H9 (cell line): ENCODE data around the gene TCAF1. TPM values are rescaled to one million over a fixed set of nuclear protein-coding genes. Genes with fewer than 3 reads are reported as not detected.

Source experiments
- DNase-seq: peaks from one replicate; pipeline ENCODE4 v3.0.0-alpha.2; 2017
- H2AFZ ChIP-seq: one replicate; pipeline ENCODE4 v1.6.1; 2013; ENCODE audit warnings: mild to moderate bottlenecking, low read length, control low read depth, moderate library complexity
- H2AK5ac ChIP-seq: 2 replicates; pipeline ENCODE4 v1.6.1; 2013; ENCODE audit warnings: low read length, control low read depth, mixed read lengths; ENCODE audit not compliant: insufficient read length
- H2BK120ac ChIP-seq: one replicate; pipeline ENCODE4 v1.6.1; 2013; ENCODE audit warnings: low read depth, mild to moderate bottlenecking, low read length, control low read depth, inconsistent platforms; ENCODE audit not compliant: poor library complexity, severe bottlenecking
- H2BK12ac ChIP-seq: 2 replicates; pipeline ENCODE4 v1.6.1; 2013; ENCODE audit warnings: low read length, control low read depth, mixed read lengths, low read depth; ENCODE audit not compliant: insufficient read length
- H2BK15ac ChIP-seq: 2 replicates; pipeline ENCODE4 v1.6.1; 2013; ENCODE audit warnings: low read depth, low read length, control low read depth
- H2BK20ac ChIP-seq: one replicate; pipeline ENCODE4 v1.6.1; 2013; ENCODE audit warnings: low read depth, mild to moderate bottlenecking, low read length, control low read depth, inconsistent platforms; ENCODE audit not compliant: poor library complexity, severe bottlenecking
- H2BK5ac ChIP-seq: 2 replicates; pipeline ENCODE4 v1.6.1; 2013; ENCODE audit warnings: low read length, control low read depth, mixed read lengths; ENCODE audit not compliant: insufficient read length
- H3K14ac ChIP-seq: 2 replicates; pipeline ENCODE4 v1.6.1; 2013; ENCODE audit warnings: low read length, control low read depth; ENCODE audit not compliant: insufficient read depth
- H3K18ac ChIP-seq: 2 replicates; pipeline ENCODE4 v1.6.1; 2013; ENCODE audit warnings: low read depth, mild to moderate bottlenecking, mixed read lengths, low read length, control low read depth; ENCODE audit not compliant: insufficient read length
- H3K23ac ChIP-seq: 2 replicates; pipeline ENCODE4 v1.6.1; 2013; ENCODE audit warnings: low read length, control low read depth, mixed read lengths, low read depth; ENCODE audit not compliant: insufficient read length
- H3K23me2 ChIP-seq: 2 replicates; pipeline ENCODE4 v1.6.1; 2013; ENCODE audit warnings: low read depth, mild to moderate bottlenecking, mixed read lengths, low read length, control low read depth; ENCODE audit not compliant: insufficient read length, poor library complexity, severe bottlenecking
- H3K27ac ChIP-seq: 2 replicates; pipeline ENCODE4 v1.5.1; 2013; ENCODE audit warnings: low read length, control low read depth, mixed read lengths, low read depth; ENCODE audit not compliant: insufficient read length
- H3K27me3 ChIP-seq: 2 replicates; pipeline ENCODE4 v1.6.1; 2013; ENCODE audit warnings: low read length, control low read depth, inconsistent platforms; ENCODE audit not compliant: insufficient read depth
- H3K4ac ChIP-seq: 2 replicates; pipeline ENCODE4 v1.6.1; 2013; ENCODE audit warnings: low read depth, mild to moderate bottlenecking, control low read depth, inconsistent platforms, low read length, moderate library complexity
- H3K4me1 ChIP-seq: 2 replicates; pipeline ENCODE4 v1.6.1; 2013; ENCODE audit warnings: low read length, control low read depth, inconsistent platforms; ENCODE audit not compliant: insufficient read depth
- H3K4me2 ChIP-seq: 2 replicates; pipeline ENCODE4 v1.6.1; 2013; ENCODE audit warnings: low read length, control low read depth, mixed read lengths; ENCODE audit not compliant: insufficient read length, insufficient read depth
- H3K56ac ChIP-seq: 2 replicates; pipeline ENCODE4 v1.6.1; 2013; ENCODE audit warnings: low read depth, mild to moderate bottlenecking, mixed read lengths, low read length, control low read depth; ENCODE audit not compliant: insufficient read length
- H3K79me1 ChIP-seq: 2 replicates; pipeline ENCODE4 v1.6.1; 2013; ENCODE audit warnings: low read depth, mild to moderate bottlenecking, moderate library complexity, low read length, control low read depth, inconsistent platforms; ENCODE audit not compliant: insufficient read depth, poor library complexity, severe bottlenecking
- H3K79me2 ChIP-seq: 2 replicates; pipeline ENCODE4 v1.6.1; 2013; ENCODE audit warnings: low read length, control low read depth, inconsistent platforms; ENCODE audit not compliant: insufficient read depth
- H3K9ac ChIP-seq: 2 replicates; pipeline ENCODE4 v1.6.1; 2013; ENCODE audit warnings: low read length, control low read depth, mixed read lengths; ENCODE audit not compliant: insufficient read length; ENCODE audit errors: extremely low read depth
- H3K9me3 ChIP-seq: one replicate; pipeline ENCODE4 v1.6.1; 2013; ENCODE audit warnings: low read depth, low read length, inconsistent platforms; ENCODE audit not compliant: control insufficient read depth
- H3T11ph ChIP-seq: one replicate; pipeline ENCODE4 v1.6.1; 2013; ENCODE audit warnings: mild to moderate bottlenecking, low read length, control low read depth, inconsistent platforms
- H4K20me1 ChIP-seq: one replicate; pipeline ENCODE4 v1.6.1; 2013; ENCODE audit not compliant: control insufficient read depth, insufficient read length, insufficient read depth
- H4K5ac ChIP-seq: 2 replicates; pipeline ENCODE4 v1.6.1; 2013; ENCODE audit warnings: low read depth, mild to moderate bottlenecking, mixed read lengths, low read length, control low read depth; ENCODE audit not compliant: insufficient read length
- H4K8ac ChIP-seq: replicated peaks from 2 replicates; pipeline ENCODE4 v1.6.1; 2013; ENCODE audit warnings: low read length, control low read depth, mixed read lengths, low read depth; ENCODE audit not compliant: insufficient read length
- H4K91ac ChIP-seq: 2 replicates; pipeline ENCODE4 v1.6.1; 2013; ENCODE audit warnings: low read depth, mild to moderate bottlenecking, moderate library complexity, mixed read lengths, low read length, control low read depth; ENCODE audit not compliant: insufficient read length
- H3K27ac Mint-ChIP-seq, 3 experiments: 2 replicates in 2 of 3; 3 replicates in 1 of 3; pipeline ENCODE4 v1.8.0; 2020 to 2021; ENCODE audit warnings: mixed read lengths in 3 of 3, mild to moderate bottlenecking in 1 of 3, moderate library complexity in 1 of 3
- H3K27me3 Mint-ChIP-seq: 2 replicates; pipeline ENCODE4 v1.8.0; 2021; ENCODE audit warnings: low read depth, mild to moderate bottlenecking, moderate library complexity, mixed read lengths
- H3K36me3 Mint-ChIP-seq, 3 experiments: 2 replicates in 2 of 3; 3 replicates in 1 of 3; pipeline ENCODE4 v1.8.0; 2020 to 2021; ENCODE audit warnings: low read depth in 3 of 3, mixed read lengths in 3 of 3; ENCODE audit not compliant: insufficient read depth in 1 of 3
- H3K4me1 Mint-ChIP-seq, 2 experiments: 2 replicates each; pipeline ENCODE4 v1.8.0; 2020; ENCODE audit warnings: mixed read lengths in 2 of 2
- H3K4me3 Mint-ChIP-seq, 2 experiments: 2 replicates in 1 of 2; 3 replicates in 1 of 2; pipeline ENCODE4 v1.8.0; 2020 to 2021; ENCODE audit warnings: mild to moderate bottlenecking in 2 of 2, mixed read lengths in 2 of 2, moderate library complexity in 1 of 2
- H3K9me3 Mint-ChIP-seq, 2 experiments: 2 replicates in 1 of 2; 3 replicates in 1 of 2; pipeline ENCODE4 v1.8.0; 2020; ENCODE audit warnings: mild to moderate bottlenecking in 2 of 2, mixed read lengths in 2 of 2, moderate library complexity in 1 of 2
- CTCF ChIP-seq: fragments of 200-600 bp; sonication (generic); conservative IDR thresholded peaks from 3 replicates; pipeline ENCODE4 v1.8.0; 2021; ENCODE audit warnings: antibody characterized with exemption, mild to moderate bottlenecking
- WGBS: extraction: QIAGEN DNeasy Blood & Tissue Kit; methylation state at CpG from one replicate; pipeline ENCODE4 v1.1.7; 2013; ENCODE audit warnings: missing lambda C conversion rate, low lambda C conversion rate, mixed read lengths; ENCODE audit not compliant: insufficient read length; ENCODE audit errors: extremely low coverage; 5-methylcytosine and 5-hydroxymethylcytosine counted together
- total RNA-seq: library from RNA; stranded (reverse); gene quantifications from 2 replicates; pipeline ENCODE4 v1.2.1, GENCODE V29; 2021

The TCAF1 gene
- total RNA-seq, 1 experiment from 2014 or later: 46.8 TPM

- TF ChIP-seq CTCF: no peak
- no peaks in the 10 kb centered on the region; the same call in none of the 2 replicates for H3K27me3 Mint-ChIP-seq
- H3K18ac ChIP-seq: no peak overlapping the region
- H3K14ac ChIP-seq: no peak overlapping the region
- H3K9me3 ChIP-seq: no peaks in the 10 kb centered on the region
- H2BK120ac ChIP-seq: no peak overlapping the region
- H4K20me1 ChIP-seq: no peaks in the 10 kb centered on the region
- no peak overlapping the region for H3K4me2 ChIP-seq
- peaks cover 0 to 14% (median 0%) of the 10 kb centered on the region in 3 experiments; a peak in 4 of 7 replicates for H3K36me3 Mint-ChIP-seq
- no peak overlapping the region for H4K8ac ChIP-seq
- no peak overlapping the region for H4K5ac ChIP-seq
- H3K4me1 ChIP-seq: no peaks in the 10 kb centered on the region
- H2BK20ac ChIP-seq: no peak overlapping the region
- H3K23me2 ChIP-seq: no peaks in the 10 kb centered on the region
- no peak overlapping the region for H3K4ac ChIP-seq
- no peak overlapping the region for H2AK5ac ChIP-seq
- H2BK15ac ChIP-seq: no peak overlapping the region
- H3K79me1 ChIP-seq: no peaks in the 10 kb centered on the region
- no peak overlapping the region for H2BK12ac ChIP-seq
- no peak overlapping the region for H3K27ac ChIP-seq
- no peak overlapping the region for H3K9ac ChIP-seq
- no peak overlapping the region for H3K4me3 Mint-ChIP-seq
- H3K27ac Mint-ChIP-seq: no peak overlapping the region
- H2AFZ ChIP-seq: no peak overlapping the region
- DNase-seq: no peak
- no peaks in the 10 kb centered on the region for H3K4me1 Mint-ChIP-seq
- no peak overlapping the region for H4K91ac ChIP-seq
- H3K23ac ChIP-seq: no peak overlapping the region
- no peaks in the 10 kb centered on the region for H3K79me2 ChIP-seq
- no peak overlapping the region for H3K56ac ChIP-seq
- no CpG with 5 or more reads among the region's 2 CpGs for WGBS
- no peak overlapping the region for H3T11ph ChIP-seq
- no peaks in the 10 kb centered on the region for H3K27me3 ChIP-seq
- H3K9me3 Mint-ChIP-seq: peaks cover 6 to 13% of the 10 kb centered on the region in 2 experiments
- no peak overlapping the region for H2BK5ac ChIP-seq
These were observed 46.8 kb upstream of the TCAF1 start for GRCh38 chr7:143948733-143949132.
